ENCODE data around the gene CALHM3. TPM values are rescaled to one million over a fixed set of nuclear protein-coding genes. Genes with fewer than 3 reads are reported as not detected.

CALHM3 gene
- total RNA-seq, 1 donor from 2014 or later, result not detected

- TF ChIP-seq EZH2 (IDR thresholded peaks at IDR 0.05; ENCODE audit: insufficient read depth, low read length), result no peak
- TF ChIP-seq CTCF (IDR thresholded peaks at IDR 0.05; ENCODE audit: insufficient read depth, low read depth, low read length), result no peak
- FAIRE-seq (no peak), DNase-seq (ENCODE audit: low read depth) (no peak)
- no peaks in the 10 kb centered on the region for H3K9me3 ChIP-seq (ENCODE audit: insufficient read depth, low read depth, low read length)
- H3K36me3 ChIP-seq (ENCODE audit: insufficient read depth, low read length), result no peaks in the 10 kb centered on the region
- H4K20me1 ChIP-seq (ENCODE audit: insufficient read depth, low read length), result no peaks in the 10 kb centered on the region
- no peaks in the 10 kb centered on the region for H3K79me2 ChIP-seq (ENCODE audit: insufficient read depth, low read length)
- H3K4me3 ChIP-seq (ENCODE audit: insufficient read depth, low read depth, low read length), result no peak overlapping the region
- peaks cover 2% of the 10 kb centered on the region for H3K9me3 Mint-ChIP-seq (ENCODE audit: unreplicated experiment)
- H2AFZ ChIP-seq (ENCODE audit: low read depth, low read length), result no peak overlapping the region
- H3K4me1 Mint-ChIP-seq (ENCODE audit: low read depth, unreplicated experiment), result peaks cover 17% of the 10 kb centered on the region
- H3K9ac ChIP-seq (ENCODE audit: low read length), result no peak overlapping the region
- peaks cover 20% of the 10 kb centered on the region for H3K27me3 ChIP-seq (ENCODE audit: insufficient read depth, low read length)
- H3K4me3 Mint-ChIP-seq (ENCODE audit: unreplicated experiment), result no peak overlapping the region
- no peak overlapping the region for H3K27ac ChIP-seq (ENCODE audit: low read depth, low read length)
- no peak overlapping the region for H3K4me2 ChIP-seq (ENCODE audit: low read length)
- H3K27ac Mint-ChIP-seq (ENCODE audit: unreplicated experiment), result no peak overlapping the region
- H3K27me3 Mint-ChIP-seq (ENCODE audit: low read depth, unreplicated experiment), result peaks cover 5% of the 10 kb centered on the region
- H3K36me3 Mint-ChIP-seq (ENCODE audit: low read depth, unreplicated experiment), result no peaks in the 10 kb centered on the region
- no peaks in the 10 kb centered on the region for H3K4me1 ChIP-seq (ENCODE audit: insufficient read depth, low read length)
These were observed 9.8 kb downstream of the CALHM3 start for GRCh38 chr10:103469201-103469600.

- TF ChIP-seq CTCF (IDR thresholded peaks at IDR 0.05; ENCODE audit: insufficient read depth, low read depth, low read length), result no peak
- TF ChIP-seq EZH2 (IDR thresholded peaks at IDR 0.05; ENCODE audit: insufficient read depth, low read length), result no peak
- no peaks in the 10 kb centered on the region for H4K20me1 ChIP-seq (ENCODE audit: insufficient read depth, low read length)
- Mint-ChIP-seq H3K9me3 (ENCODE audit: unreplicated experiment) (peaks cover 2% of the 10 kb centered on the region), H3K27ac (ENCODE audit: unreplicated experiment) (peak overlapping the region; percentile 95), H3K4me3 (ENCODE audit: unreplicated experiment) (no peak overlapping the region), H3K27me3 (ENCODE audit: low read depth, unreplicated experiment) (peaks cover 8% of the 10 kb centered on the region), H3K4me1 (ENCODE audit: low read depth, unreplicated experiment) (peaks cover 21% of the 10 kb centered on the region), H3K36me3 (ENCODE audit: low read depth, unreplicated experiment) (no peaks in the 10 kb centered on the region)
- no peaks in the 10 kb centered on the region for H3K79me2 ChIP-seq (ENCODE audit: insufficient read depth, low read length)
- H3K9me3 ChIP-seq (ENCODE audit: insufficient read depth, low read depth, low read length), result no peaks in the 10 kb centered on the region
- no peaks in the 10 kb centered on the region for H3K4me1 ChIP-seq (ENCODE audit: insufficient read depth, low read length)
- FAIRE-seq (no peak), DNase-seq (ENCODE audit: low read depth) (no peak)
- no peak overlapping the region for H3K9ac ChIP-seq (ENCODE audit: low read length)
- H3K4me3 ChIP-seq (ENCODE audit: insufficient read depth, low read depth, low read length), result no peak overlapping the region
- H3K27me3 ChIP-seq (ENCODE audit: insufficient read depth, low read length), result peaks cover 29% of the 10 kb centered on the region
- no peak overlapping the region for H2AFZ ChIP-seq (ENCODE audit: low read depth, low read length)
- no peaks in the 10 kb centered on the region for H3K36me3 ChIP-seq (ENCODE audit: insufficient read depth, low read length)
- no peak overlapping the region for H3K4me2 ChIP-seq (ENCODE audit: low read length)
- H3K27ac ChIP-seq (ENCODE audit: low read depth, low read length), result no peak overlapping the region
These were observed 11.6 kb downstream of the CALHM3 start for GRCh38 chr10:103467406-103467805.

- FAIRE-seq (no peak), DNase-seq (ENCODE audit: low read depth) (peak; percentile 39)
- Mint-ChIP-seq H3K36me3 (ENCODE audit: low read depth, unreplicated experiment) (no peaks in the 10 kb centered on the region), H3K27ac (ENCODE audit: unreplicated experiment) (peak overlapping the region; percentile 95), H3K4me3 (ENCODE audit: unreplicated experiment) (peak overlapping the region; percentile 34), H3K27me3 (ENCODE audit: low read depth, unreplicated experiment) (peaks cover 8% of the 10 kb centered on the region), H3K9me3 (ENCODE audit: unreplicated experiment) (peaks cover 2% of the 10 kb centered on the region), H3K4me1 (ENCODE audit: low read depth, unreplicated experiment) (peaks cover 21% of the 10 kb centered on the region)
- no peak overlapping the region for H3K9ac ChIP-seq (ENCODE audit: low read length)
- TF ChIP-seq EZH2 (IDR thresholded peaks at IDR 0.05; ENCODE audit: insufficient read depth, low read length) (no peak), CTCF (IDR thresholded peaks at IDR 0.05; ENCODE audit: insufficient read depth, low read depth, low read length) (no peak)
- no peaks in the 10 kb centered on the region for H3K79me2 ChIP-seq (ENCODE audit: insufficient read depth, low read length)
- H3K4me1 ChIP-seq (ENCODE audit: insufficient read depth, low read length), result no peaks in the 10 kb centered on the region
- H3K27me3 ChIP-seq (ENCODE audit: insufficient read depth, low read length), result peaks cover 30% of the 10 kb centered on the region
- no peak overlapping the region for H3K27ac ChIP-seq (ENCODE audit: low read depth, low read length)
- no peak overlapping the region for H2AFZ ChIP-seq (ENCODE audit: low read depth, low read length)
- no peak overlapping the region for H3K4me3 ChIP-seq (ENCODE audit: insufficient read depth, low read depth, low read length)
- no peaks in the 10 kb centered on the region for H4K20me1 ChIP-seq (ENCODE audit: insufficient read depth, low read length)
- H3K4me2 ChIP-seq (ENCODE audit: low read length), result no peak overlapping the region
- H3K36me3 ChIP-seq (ENCODE audit: insufficient read depth, low read length), result no peaks in the 10 kb centered on the region
- H3K9me3 ChIP-seq (ENCODE audit: insufficient read depth, low read depth, low read length), result no peaks in the 10 kb centered on the region
These were observed 12.3 kb downstream of the CALHM3 start for GRCh38 chr10:103466734-103467133.
